Amniotic epithelial cell (primary cell): ENCODE data around the gene RASAL2.

Experiments used
- DNase-seq: peaks from one replicate; pipeline ENCODE4 v3.0.0-alpha.2; 2010; ENCODE audit warnings: low read depth

The RASAL2 gene

GRCh38 chr1:178093951-178094738, at the start of gene RASAL2:
TSS of gene RASAL2 (plus strand) at chr1:178094104. CDS start at chr1:178094493, 389 bp downstream.
- DNase-seq, result peak; percentile 28

- DNase-seq, result no peak
Observed at GRCh38 chr1:178046591-178047270, 47.2 kb upstream of the RASAL2 start.

DNA sequence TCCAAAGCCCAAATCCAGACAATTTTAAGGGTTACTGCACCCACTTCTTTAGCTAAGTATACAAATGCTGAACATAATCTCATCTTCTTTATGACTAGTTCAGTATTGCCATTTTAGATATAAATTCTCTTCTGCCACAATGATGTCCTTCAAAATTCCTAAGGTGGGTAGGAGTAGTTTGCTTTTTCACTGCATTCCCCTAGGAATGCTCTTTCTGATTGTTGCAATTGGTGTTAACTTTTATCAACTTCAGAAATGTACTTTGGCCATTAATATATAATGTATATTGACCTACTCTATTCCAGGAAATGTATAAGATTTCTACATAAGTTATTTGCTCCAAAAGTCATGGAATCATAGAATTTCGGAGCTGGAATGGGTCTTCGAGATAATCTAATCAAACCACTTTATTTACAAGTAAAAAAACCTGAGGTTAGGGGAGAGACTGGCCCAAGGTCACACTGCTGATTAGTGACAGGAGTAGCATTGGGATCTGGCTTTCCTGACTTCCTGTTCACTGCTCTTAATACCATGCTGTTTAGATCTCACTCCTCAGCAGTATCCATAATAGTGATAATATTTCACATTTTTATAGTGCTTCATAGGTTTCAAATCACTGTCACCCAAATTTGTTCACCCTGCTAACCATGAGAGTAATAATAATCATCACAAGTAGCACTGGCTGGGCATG, 46.4 kb upstream of the RASAL2 start:
- DNase-seq, result no peak

DNA sequence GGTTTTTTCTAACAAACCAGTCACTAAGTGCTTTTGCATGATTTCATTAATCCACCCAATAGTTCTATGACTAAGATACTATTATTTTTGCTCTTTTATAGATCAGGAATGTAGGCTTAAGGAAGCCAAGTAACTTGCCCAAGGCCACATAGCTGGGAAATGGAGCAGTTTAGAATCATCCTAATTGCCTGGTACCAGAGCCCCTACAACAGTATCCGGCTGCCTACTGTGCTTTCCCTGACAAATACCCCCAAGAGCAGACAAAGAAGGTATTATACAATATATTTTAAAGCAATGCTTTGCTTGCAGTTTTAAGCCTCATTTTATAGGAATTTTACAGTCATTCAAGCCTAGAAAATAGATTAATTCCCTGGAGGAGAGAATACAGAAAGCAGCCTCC, 45.5 kb upstream of the RASAL2 start:
- DNase-seq, result no peak

- no peak for DNase-seq
Observed at GRCh38 chr1:178048883-178049282, 45.0 kb upstream of the RASAL2 start.

DNA sequence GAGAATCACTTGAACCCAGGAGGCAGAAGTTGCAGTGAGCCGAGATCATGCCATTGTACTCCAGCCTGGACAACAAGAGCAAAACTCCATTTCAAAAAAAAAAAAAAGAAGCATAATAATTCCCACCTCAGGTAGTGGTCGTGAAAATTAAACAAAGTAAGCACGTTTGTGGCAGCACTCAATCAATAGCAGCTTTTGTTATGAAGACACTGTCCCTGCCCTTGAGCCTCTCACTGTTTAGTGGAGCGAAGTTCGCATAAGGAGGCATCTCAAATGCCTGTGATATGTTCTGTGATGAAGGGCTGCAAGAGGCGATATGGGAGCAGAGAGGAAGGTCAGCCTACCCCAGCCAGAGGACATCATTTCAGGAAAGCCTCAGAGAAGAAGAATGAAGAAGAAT, 43.8 kb upstream of the RASAL2 start:
- DNase-seq, result no peak

DNA sequence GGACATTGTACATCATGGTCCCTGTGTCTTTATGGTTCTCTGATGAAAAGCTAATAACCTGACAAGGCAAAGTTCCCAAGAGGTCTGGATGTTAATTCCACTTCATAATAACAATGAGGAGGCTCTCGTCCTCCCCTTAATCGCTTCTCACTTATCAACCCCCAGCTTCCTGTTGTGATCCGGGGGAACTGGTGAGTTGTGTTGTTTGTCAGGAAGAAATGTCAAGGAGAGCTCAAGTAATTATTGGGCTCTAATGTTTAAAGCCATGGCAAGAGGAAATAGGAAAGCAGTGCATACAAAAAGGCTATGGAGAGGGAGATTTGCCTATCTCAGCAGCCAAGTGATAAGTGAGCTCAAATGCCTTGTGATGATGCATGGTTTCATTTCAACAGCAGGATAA, 42.8 kb upstream of the RASAL2 start:
- peak; percentile 39 for DNase-seq

DNA sequence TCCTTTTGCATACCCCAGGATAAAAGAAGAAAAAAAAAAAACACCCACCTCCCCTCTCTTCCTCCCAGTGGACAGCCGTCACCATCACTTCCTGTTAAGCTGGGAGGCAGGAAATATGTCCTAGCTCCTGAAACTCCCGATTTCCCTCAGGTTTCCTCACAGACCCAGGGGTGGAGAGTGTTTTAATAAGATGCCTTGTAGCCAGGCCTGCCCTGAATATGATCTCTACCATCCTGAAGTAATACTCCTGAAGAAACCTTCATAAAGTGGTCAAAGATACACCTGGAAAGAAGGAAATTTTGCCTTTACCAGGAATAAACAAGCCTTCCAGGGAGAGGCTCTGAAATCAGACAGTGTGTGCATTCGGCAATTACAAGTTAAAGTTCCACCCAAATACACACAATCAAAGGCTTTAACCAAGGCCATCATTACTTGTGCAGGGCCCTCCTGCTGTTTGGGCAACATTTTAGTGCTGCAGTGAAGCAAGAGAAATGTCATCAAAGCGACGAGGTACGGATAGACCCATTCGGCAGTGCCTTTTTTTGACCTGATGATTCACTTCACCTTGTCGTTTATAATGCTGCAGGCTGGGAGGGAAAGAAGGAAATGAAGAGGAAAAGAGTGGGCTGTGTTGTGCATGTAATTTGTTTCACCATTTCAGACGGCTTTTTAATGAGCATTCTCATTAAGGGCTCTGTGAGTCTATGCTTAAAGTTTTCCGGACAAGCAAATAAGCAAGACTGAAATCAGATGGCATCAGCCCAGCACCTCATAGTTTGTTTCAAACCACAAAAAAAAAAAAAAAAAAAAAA, 41.0 kb upstream of the RASAL2 start:
- no peak for DNase-seq

DNA sequence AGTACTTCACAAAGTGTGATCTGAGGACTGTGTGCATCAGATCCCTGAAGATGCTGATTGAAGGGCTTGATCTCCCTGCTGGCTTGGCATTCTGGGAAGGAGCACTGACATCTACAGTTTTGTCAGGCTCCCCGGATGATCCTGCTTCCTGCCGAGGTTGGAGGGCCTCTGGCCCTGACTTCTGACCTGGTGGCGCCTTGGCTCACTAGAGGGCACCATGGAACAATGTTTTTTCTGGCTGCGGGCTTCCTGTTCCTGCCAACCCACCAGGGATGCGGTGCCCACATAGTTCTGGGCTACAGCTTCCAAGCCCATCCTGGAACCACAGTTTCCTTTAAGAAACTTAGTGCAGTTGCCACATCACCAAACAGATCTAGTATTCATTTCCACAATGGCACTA, 38.8 kb upstream of the RASAL2 start:
- DNase-seq, result peak; percentile 48

DNA sequence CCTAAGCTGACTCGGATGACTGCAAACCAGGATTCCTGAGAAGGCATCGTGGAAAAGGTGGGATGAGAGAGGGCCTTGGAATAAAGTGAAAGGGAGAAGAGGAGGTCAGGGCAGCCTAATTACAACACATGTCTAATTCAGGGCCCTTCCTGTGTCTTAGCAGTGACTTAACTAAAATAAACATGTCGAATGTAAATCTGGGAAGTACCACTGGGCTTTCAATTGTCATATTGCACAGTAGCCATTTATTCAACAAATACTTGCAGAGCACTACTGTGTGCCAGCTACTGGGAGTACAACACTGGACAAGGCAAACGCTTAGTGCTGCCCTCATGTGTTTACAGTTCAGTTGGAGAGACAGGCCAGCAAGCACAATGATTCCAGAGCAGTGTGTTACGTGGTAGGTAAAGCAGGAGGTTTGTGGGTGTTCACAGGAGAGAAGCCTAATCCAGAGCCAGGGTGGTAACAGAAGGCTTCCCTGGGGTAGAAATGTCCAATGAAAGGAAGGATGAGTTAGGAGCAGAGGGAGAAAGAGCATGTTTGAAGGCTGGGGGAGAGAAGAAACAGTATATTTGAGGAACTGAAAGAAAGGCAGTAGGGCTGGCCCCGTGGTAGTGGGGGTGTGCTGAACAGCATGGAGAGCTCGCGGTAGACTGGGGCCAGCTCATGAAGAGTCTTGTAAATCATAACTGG, 38.0 kb upstream of the RASAL2 start:
- DNase-seq, result peak; percentile 37

GRCh38 chr1:178057141-178057765, 36.7 kb upstream of the RASAL2 start:
- DNase-seq, result no peak

DNA sequence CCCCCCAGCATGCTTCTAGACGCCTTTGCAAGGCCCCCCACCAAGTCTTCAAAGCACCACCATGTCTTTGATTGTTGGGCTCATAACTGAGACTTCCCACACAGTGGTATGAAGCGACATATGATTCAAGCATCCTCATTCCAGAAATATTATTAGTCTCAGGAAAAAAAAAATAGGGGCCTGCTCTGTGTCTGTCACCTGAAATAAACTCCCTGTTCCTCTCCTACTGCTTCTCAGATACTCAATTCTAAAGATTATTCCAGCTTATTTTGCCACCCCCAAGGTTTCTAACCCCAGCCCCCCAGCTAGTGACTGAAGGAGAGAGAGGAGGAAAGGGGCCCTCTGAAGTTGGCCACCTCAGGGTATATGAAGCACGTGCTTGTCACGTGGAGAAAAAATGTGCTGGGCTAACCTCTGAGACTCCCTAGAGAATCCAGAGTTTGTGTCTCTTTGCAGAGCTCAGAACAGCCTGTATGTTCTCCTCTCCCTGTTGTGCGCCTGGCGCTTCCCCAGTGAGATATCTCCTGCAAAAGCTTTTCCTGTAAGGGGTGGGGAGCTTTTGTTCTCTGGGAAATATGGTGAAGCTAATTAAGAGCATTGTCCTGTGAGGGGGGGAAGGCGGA, 35.9 kb upstream of the RASAL2 start:
- DNase-seq, result peak; percentile 65

DNA sequence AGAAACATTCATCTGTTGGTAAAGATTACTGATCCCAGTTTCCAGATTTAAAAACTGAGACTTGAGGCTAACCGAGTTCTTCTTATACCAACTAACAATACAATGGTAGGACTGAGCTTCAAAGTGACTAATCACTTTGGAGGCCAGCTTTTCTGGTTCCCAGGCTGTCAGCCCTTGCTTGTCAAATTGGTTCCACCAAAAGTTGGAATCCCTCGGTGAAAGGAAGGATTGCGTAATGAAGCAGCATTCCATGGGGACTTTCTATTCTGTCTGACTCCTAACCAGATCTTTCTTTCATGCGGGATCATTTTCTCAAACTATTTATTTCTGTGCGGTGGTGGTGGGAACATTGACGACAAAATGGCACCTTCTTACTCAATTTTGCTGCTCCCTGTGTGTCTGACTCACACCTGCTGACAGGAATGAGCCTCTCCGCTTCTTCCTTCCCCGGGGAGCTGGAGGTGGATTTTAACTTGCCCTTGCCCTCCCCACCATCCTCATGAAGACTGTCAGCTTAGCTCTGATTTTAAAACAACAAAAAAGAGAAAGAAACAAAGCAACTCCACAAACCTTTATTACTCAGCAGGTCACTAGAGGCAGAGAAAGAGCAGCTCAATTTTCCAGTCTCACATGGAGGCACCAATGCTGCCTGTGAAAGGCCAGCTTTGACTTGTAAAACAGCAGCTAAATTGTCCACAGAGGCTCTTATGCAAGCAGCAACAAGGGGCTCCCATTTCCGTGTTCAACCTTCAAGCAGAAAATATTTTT, 32.9 kb upstream of the RASAL2 start:
- DNase-seq, result peak; percentile 85

DNA sequence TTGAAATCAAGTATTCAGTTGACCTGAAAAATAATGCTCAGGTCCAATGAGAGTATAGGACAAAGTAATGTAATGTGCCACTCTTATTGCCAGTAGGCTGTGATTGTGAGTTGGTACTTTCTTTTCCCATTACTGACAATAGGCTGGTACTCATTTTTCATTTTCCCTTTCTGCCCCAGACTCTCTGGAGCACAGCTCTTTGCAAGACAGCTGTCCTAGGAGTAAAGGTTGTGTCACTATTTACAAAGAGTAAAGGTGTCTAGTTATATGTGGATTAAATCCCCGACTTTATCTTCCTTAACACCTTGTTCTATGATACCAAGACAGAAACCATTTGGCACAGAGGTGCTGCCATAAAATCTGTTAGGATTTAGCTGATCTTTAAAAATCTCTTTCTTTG, 32.3 kb upstream of the RASAL2 start:
- DNase-seq, result no peak

DNA sequence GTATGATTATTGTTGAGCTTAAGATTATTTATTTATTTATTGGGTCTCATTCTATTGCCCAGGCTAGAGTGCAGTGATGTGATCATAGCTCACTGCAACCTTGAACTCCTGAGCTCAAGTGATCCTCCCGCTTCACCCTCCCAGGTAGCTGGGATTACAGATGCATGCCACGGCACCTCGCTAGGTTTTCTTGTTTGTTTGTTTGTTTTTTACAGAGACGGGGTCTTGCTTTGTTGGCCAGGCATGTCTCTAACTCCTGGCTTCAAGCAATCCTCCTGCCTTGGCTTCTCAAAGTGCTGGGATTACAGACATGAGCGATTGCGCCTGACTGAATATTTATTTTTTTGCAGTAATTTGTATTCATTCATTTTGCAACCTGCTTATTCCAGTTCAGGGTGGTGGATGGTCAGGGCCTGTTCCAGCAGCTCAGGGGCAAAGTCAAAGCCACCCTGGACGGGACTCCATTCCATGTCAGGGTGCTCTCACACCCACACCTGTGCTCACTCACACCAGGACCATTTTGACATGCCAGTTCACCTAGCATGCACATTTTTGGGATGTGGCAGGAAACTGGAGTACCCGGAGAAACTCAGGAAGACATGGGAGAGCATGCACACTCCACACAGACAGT, 29.6 kb upstream of the RASAL2 start:
- DNase-seq, result no peak

GRCh38 chr1:178065250-178065649, 28.7 kb upstream of the RASAL2 start:
- DNase-seq, result no peak

DNA sequence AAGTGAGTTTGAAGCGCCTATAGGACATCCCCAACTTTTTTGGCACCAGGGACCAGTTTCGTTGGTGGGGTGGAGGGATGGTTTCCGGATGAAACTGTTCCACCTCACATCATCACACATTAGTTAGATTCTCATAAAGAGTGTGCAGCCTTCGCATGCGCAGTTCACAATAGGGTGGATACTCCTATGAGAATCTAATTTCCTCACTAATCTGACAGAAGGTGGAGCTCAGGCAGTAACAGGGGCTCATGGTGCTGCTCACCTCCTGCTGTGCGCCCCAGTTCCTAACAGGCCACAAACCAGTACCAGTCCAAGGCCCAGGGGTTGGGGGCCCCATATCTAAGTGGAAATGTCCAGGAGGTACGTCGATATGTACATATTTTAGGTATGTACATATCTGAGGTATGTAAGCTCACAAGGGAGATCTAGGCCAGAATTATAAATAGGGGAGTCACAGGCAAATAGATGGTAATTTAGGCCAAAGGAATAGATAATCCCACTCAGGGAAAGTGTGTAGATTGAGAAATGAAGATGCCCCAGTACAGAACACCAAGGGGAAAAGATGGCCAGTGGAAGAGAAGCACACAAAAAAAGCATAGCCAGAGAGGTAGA, 27.5 kb upstream of the RASAL2 start:
- DNase-seq, result no peak

DNA sequence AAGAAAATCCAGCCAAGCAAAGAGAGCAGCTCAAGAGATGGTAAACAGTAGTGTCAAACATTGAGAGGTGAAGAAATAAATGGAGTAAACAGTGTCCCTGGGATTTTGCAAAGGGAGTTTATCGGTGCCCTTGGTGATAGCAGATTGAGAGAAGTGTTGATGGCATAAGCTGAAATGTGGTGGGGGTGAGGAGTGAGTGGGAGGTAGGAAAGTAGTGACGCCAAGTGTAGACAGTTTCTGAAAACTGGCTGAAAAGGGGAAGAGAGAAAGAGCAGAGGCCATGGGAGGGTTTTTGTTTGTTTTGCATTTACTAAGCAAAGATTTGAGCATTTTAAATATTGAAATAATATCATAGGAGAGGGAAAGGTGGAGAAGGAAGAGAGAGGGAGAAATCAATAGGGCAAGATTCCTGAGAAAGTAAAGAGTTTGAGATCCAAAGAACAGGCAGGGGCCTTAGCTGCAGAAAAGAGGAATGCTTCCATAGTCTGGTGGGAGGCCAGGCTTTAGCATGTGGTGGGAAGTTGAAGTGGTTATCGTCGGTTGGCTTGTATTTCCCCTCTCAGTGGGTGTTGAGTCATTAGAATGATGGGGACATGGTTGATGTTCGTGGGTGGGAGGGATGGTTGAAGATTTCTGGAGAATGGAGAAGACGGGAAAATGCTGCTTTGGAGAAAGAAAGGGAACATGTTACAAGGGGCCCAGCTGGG, 26.8 kb upstream of the RASAL2 start:
- DNase-seq, result peak; percentile 23
